GM18498 (cell line): ENCODE measurements around the gene FKBP1A.

Source experiments
- ATAC-seq: cut with Tn5 transposase; IDR thresholded peaks from one replicate; pipeline ENCODE4 v1.9.1; 2021; ENCODE audit warnings: mild to moderate bottlenecking, moderate library complexity; ENCODE audit not compliant: unreplicated experiment

The FKBP1A gene

GRCh38 chr20:1388741-1389483 lies 3.9 kb downstream of the FKBP1A start:
- no peak for ATAC-seq

GRCh38 chr20:1388253-1388652 lies 4.6 kb downstream of the FKBP1A start:
- no peak for ATAC-seq

GRCh38 chr20:1386323-1386722 lies 6.5 kb downstream of the FKBP1A start:
- ATAC-seq = no peak

- ATAC-seq = no peak
These were observed 9.0 kb downstream of the FKBP1A start for GRCh38 chr20:1383623-1384404.

GRCh38 chr20:1382670-1383069 lies 10.2 kb downstream of the FKBP1A start:
- no peak for ATAC-seq

- no peak for ATAC-seq
These were observed 10.9 kb downstream of the FKBP1A start for GRCh38 chr20:1381753-1382591.

- no peak for ATAC-seq
These were observed 14.1 kb downstream of the FKBP1A start for GRCh38 chr20:1378735-1379125.

- no peak for ATAC-seq
These were observed 14.7 kb downstream of the FKBP1A start for GRCh38 chr20:1377984-1378734.

- ATAC-seq = no peak
These were observed 15.4 kb downstream of the FKBP1A start for GRCh38 chr20:1377341-1377871.

- ATAC-seq = no peak
These were observed 16.2 kb downstream of the FKBP1A start for GRCh38 chr20:1376408-1377270.

- ATAC-seq = no peak
These were observed 16.8 kb downstream of the FKBP1A start for GRCh38 chr20:1376007-1376406.

GRCh38 chr20:1375515-1375914 lies 17.3 kb downstream of the FKBP1A start:
- no peak for ATAC-seq

GRCh38 chr20:1374246-1374645 lies 18.6 kb downstream of the FKBP1A start:
- ATAC-seq = no peak

- no peak for ATAC-seq
These were observed 19.2 kb downstream of the FKBP1A start for GRCh38 chr20:1373614-1374013.

GRCh38 chr20:1373036-1373435 lies 19.8 kb downstream of the FKBP1A start:
- ATAC-seq = no peak

- ATAC-seq = no peak
These were observed 20.9 kb downstream of the FKBP1A start for GRCh38 chr20:1371830-1372539.

GRCh38 chr20:1371202-1371782 lies 21.6 kb downstream of the FKBP1A start:
- ATAC-seq = no peak

- no peak for ATAC-seq
These were observed 22.2 kb downstream of the FKBP1A start for GRCh38 chr20:1370548-1371110.
